Endothelial cell of umbilical vein (primary cell): Measurements from ENCODE around the gene DGUOK.

Source experiments
- EZH2 ChIP-seq: IDR thresholded peaks from 2 replicates; pipeline ENCODE4 v1.6.1; 2012; ENCODE audit warnings: borderline replicate concordance, low read depth, mild to moderate bottlenecking, moderate library complexity, low read length, inconsistent platforms; ENCODE audit not compliant: severe bottlenecking
- FOS ChIP-seq: IDR thresholded peaks from 2 replicates; pipeline ENCODE4 v1.6.1; 2011; ENCODE audit warnings: mild to moderate bottlenecking, low read length, moderate library complexity, borderline replicate concordance; ENCODE audit not compliant: insufficient read depth
- GATA2 ChIP-seq: IDR thresholded peaks from 2 replicates; pipeline ENCODE4 v1.7.0; 2011; ENCODE audit warnings: low read depth, mild to moderate bottlenecking, moderate library complexity, mixed read lengths, low read length; ENCODE audit not compliant: insufficient read length, insufficient read depth
- MAX ChIP-seq: IDR thresholded peaks from 2 replicates; pipeline ENCODE4 v1.6.1; 2011; ENCODE audit not compliant: insufficient read depth, insufficient read length
- MYC ChIP-seq: IDR thresholded peaks from one replicate; pipeline ENCODE4 v1.6.1; 2011; ENCODE audit warnings: mild to moderate bottlenecking, low read depth, low read length
- POLR2A ChIP-seq: IDR thresholded peaks from 2 replicates; pipeline ENCODE4 v1.6.1; 2012; ENCODE audit warnings: low read depth, mild to moderate bottlenecking, control low read depth, low read length
- POLR2AphosphoS5 ChIP-seq: IDR thresholded peaks from 2 replicates; pipeline ENCODE4 v1.6.1; 2012; ENCODE audit warnings: low read depth, mild to moderate bottlenecking, control low read depth, low read length, moderate library complexity; ENCODE audit not compliant: insufficient read depth
- TF ChIP-seq, protein P1 (sequence below), 2 donors: IDR thresholded peaks; 1 replicate in 1 of 2; 2 replicates in 1 of 2; pipeline ENCODE4 v1.5.1; 2011; ENCODE audit warnings: low read length in 2 of 2, mild to moderate bottlenecking in 2 of 2, moderate library complexity in 2 of 2, control low read depth in 1 of 2, inconsistent platforms in 1 of 2, low read depth in 1 of 2; ENCODE audit not compliant: insufficient read depth in 1 of 2; ENCODE audit errors: extremely low read depth in 1 of 2

DNA sequence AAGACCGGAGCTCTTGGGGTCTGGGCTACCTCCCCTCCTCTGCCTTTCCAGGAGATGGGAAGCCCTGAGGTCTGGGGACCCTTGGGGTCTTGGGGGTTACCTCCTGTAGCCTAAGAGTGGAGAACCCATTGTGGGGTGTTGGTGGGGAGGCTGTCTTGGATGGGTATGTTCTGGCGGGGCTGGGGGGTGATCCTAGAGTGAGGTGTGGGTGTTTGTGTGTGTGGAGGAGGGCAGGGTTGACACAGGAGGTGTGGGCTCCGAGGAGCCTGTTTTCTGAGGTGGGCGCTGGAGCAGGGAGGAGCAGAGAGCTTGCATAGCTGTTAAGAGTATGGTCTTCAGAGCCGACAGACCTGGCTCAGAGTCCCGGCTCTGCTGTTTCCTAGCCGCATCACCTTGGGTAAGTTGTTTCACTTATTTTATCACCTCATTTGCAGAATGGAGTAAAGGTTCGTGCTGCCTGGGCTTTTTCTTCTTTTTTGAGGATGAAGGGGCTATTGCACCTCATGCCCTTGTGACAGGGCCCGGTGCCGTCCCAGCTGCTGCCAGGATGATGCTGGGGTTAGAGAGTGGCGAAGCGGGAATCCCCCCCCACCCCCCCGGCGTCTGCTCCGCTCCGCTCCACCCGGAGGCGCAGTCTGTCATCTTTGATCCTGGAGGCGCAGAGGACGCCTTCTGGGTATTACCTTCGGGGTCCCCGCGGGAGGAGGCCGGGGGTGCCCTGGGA, 75.3 kb downstream of the DGUOK start:
- TF ChIP-seq, protein P1, sequence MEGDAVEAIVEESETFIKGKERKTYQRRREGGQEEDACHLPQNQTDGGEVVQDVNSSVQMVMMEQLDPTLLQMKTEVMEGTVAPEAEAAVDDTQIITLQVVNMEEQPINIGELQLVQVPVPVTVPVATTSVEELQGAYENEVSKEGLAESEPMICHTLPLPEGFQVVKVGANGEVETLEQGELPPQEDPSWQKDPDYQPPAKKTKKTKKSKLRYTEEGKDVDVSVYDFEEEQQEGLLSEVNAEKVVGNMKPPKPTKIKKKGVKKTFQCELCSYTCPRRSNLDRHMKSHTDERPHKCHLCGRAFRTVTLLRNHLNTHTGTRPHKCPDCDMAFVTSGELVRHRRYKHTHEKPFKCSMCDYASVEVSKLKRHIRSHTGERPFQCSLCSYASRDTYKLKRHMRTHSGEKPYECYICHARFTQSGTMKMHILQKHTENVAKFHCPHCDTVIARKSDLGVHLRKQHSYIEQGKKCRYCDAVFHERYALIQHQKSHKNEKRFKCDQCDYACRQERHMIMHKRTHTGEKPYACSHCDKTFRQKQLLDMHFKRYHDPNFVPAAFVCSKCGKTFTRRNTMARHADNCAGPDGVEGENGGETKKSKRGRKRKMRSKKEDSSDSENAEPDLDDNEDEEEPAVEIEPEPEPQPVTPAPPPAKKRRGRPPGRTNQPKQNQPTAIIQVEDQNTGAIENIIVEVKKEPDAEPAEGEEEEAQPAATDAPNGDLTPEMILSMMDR (IDR thresholded peaks at IDR 0.05; ENCODE audit: extremely low read depth in 1 of 2, insufficient read depth in 1 of 2, low read depth in 1 of 2, low read length in 2 of 2) = no peak
- TF ChIP-seq POLR2A (no peak), POLR2AphosphoS5 (no peak), GATA2 (no peak), FOS (no peak), EZH2 (no peak), MYC (no peak), MAX (no peak)
